Muscle layer of colon (tissue), 2 donors: ENCODE data around the gene WSB1.
"Not testable (repeated sequence)": the region's sequence is repeated elsewhere in the genome, so short reads cannot be mapped to it uniquely, and the experiment has no call there.

ENCODE experiments used
- H3K27ac ChIP-seq: one replicate; pipeline ENCODE4 v1.7.0; 2013; ENCODE audit warnings: low read depth, mild to moderate bottlenecking, low read length, moderate library complexity
- H3K27me3 ChIP-seq, 2 donors: one replicate each; pipeline ENCODE4 v1.7.0; 2013; ENCODE audit warnings: low read length in 2 of 2, mild to moderate bottlenecking in 2 of 2; ENCODE audit not compliant: insufficient read depth in 2 of 2, control insufficient read depth in 1 of 2
- H3K36me3 ChIP-seq: one replicate; pipeline ENCODE4 v1.7.0; 2013; ENCODE audit warnings: mild to moderate bottlenecking, low read length; ENCODE audit not compliant: insufficient read depth
- H3K4me1 ChIP-seq: one replicate; pipeline ENCODE4 v1.7.0; 2013; ENCODE audit warnings: mild to moderate bottlenecking, low read length; ENCODE audit not compliant: insufficient read depth
- H3K4me3 ChIP-seq, 2 donors: one replicate each; pipeline ENCODE4 v1.7.0; 2013; ENCODE audit warnings: low read length in 2 of 2, low read depth in 1 of 2, mild to moderate bottlenecking in 1 of 2, moderate library complexity in 1 of 2
- H3K9ac ChIP-seq: one replicate; pipeline ENCODE4 v1.7.0; 2013; ENCODE audit warnings: low read length
- H3K9me3 ChIP-seq: one replicate; pipeline ENCODE4 v1.7.0; 2013; ENCODE audit warnings: mild to moderate bottlenecking, low read length
- donor health status: abdominal sarcoma.
- donor health status: Adenocarcinoma of cecum.

The WSB1 gene

GRCh38 chr17:27259356-27259755, 34.6 kb upstream of the WSB1 start:
- no peak overlapping the region for H3K9ac ChIP-seq
- no peak overlapping the region for H3K4me3 ChIP-seq
- H3K27ac ChIP-seq: no peak overlapping the region
- H3K27me3 ChIP-seq: no peaks in the 10 kb centered on the region
- H3K9me3 ChIP-seq: no peaks in the 10 kb centered on the region
- H3K4me1 ChIP-seq: peaks cover 14% of the 10 kb centered on the region
- no peaks in the 10 kb centered on the region for H3K36me3 ChIP-seq

- Histone ChIP-seq H3K4me3 (no peak overlapping the region), H3K36me3 (no peaks in the 10 kb centered on the region), H3K9ac (no peak overlapping the region), H3K27me3 (no peaks in the 10 kb centered on the region), H3K27ac (no peak overlapping the region), H3K9me3 (no peaks in the 10 kb centered on the region), H3K4me1 (no peaks in the 10 kb centered on the region)
Observed at GRCh38 chr17:27263386-27263785, 30.5 kb upstream of the WSB1 start.

- no peaks in the 10 kb centered on the region for H3K36me3 ChIP-seq
- no peaks in the 10 kb centered on the region for H3K4me1 ChIP-seq
- H3K4me3 ChIP-seq: no peak overlapping the region
- H3K9ac ChIP-seq: no peak overlapping the region
- no peaks in the 10 kb centered on the region for H3K9me3 ChIP-seq
- no peak overlapping the region for H3K27ac ChIP-seq
- H3K27me3 ChIP-seq: no peaks in the 10 kb centered on the region
Observed at GRCh38 chr17:27264068-27264812, 29.7 kb upstream of the WSB1 start.

- H3K36me3 ChIP-seq: no peaks in the 10 kb centered on the region
- no peak overlapping the region for H3K4me3 ChIP-seq
- no peaks in the 10 kb centered on the region for H3K9me3 ChIP-seq
- no peaks in the 10 kb centered on the region for H3K27me3 ChIP-seq
- no peak overlapping the region for H3K9ac ChIP-seq
- H3K4me1 ChIP-seq: no peaks in the 10 kb centered on the region
- H3K27ac ChIP-seq: no peak overlapping the region
Observed at GRCh38 chr17:27265333-27265732, 28.6 kb upstream of the WSB1 start.

- H3K9me3 ChIP-seq: no peaks in the 10 kb centered on the region
- H3K9ac ChIP-seq: no peak overlapping the region
- H3K36me3 ChIP-seq: no peaks in the 10 kb centered on the region
- no peaks in the 10 kb centered on the region for H3K27me3 ChIP-seq
- H3K4me1 ChIP-seq: no peaks in the 10 kb centered on the region
- no peak overlapping the region for H3K27ac ChIP-seq
- no peak overlapping the region for H3K4me3 ChIP-seq
Observed at GRCh38 chr17:27266228-27266627, 27.7 kb upstream of the WSB1 start.

GRCh38 chr17:27268394-27269085, 25.4 kb upstream of the WSB1 start:
- Histone ChIP-seq H3K4me1 (no peaks in the 10 kb centered on the region), H3K27ac (no peak overlapping the region), H3K36me3 (no peaks in the 10 kb centered on the region), H3K4me3 (no peak overlapping the region), H3K9ac (no peak overlapping the region), H3K9me3 (no peaks in the 10 kb centered on the region), H3K27me3 (no peaks in the 10 kb centered on the region)

GRCh38 chr17:27269201-27269600, 24.7 kb upstream of the WSB1 start:
- no peak overlapping the region for H3K27ac ChIP-seq
- H3K9me3 ChIP-seq: no peaks in the 10 kb centered on the region
- H3K4me1 ChIP-seq: no peaks in the 10 kb centered on the region
- no peaks in the 10 kb centered on the region for H3K36me3 ChIP-seq
- H3K27me3 ChIP-seq: no peaks in the 10 kb centered on the region
- H3K9ac ChIP-seq: no peak overlapping the region
- H3K4me3 ChIP-seq: no peak overlapping the region

GRCh38 chr17:27269974-27270373, 23.9 kb upstream of the WSB1 start:
- Histone ChIP-seq H3K27me3 (no peaks in the 10 kb centered on the region), H3K4me3 (no peak overlapping the region), H3K9ac (no peak overlapping the region), H3K36me3 (no peaks in the 10 kb centered on the region), H3K27ac (no peak overlapping the region), H3K9me3 (no peaks in the 10 kb centered on the region), H3K4me1 (no peaks in the 10 kb centered on the region)

GRCh38 chr17:27276653-27277156, 17.2 kb upstream of the WSB1 start:
- no peaks in the 10 kb centered on the region for H3K9me3 ChIP-seq
- H3K9ac ChIP-seq: no peak overlapping the region
- no peaks in the 10 kb centered on the region for H3K27me3 ChIP-seq
- H3K36me3 ChIP-seq: no peaks in the 10 kb centered on the region
- no peak overlapping the region for H3K27ac ChIP-seq
- no peaks in the 10 kb centered on the region for H3K4me1 ChIP-seq
- no peak overlapping the region for H3K4me3 ChIP-seq

GRCh38 chr17:27279132-27279531, 14.8 kb upstream of the WSB1 start:
- H3K9me3 ChIP-seq, H3K4me3 ChIP-seq, H3K27me3 ChIP-seq, H3K36me3 ChIP-seq, H3K27ac ChIP-seq, H3K9ac ChIP-seq, H3K4me1 ChIP-seq: not testable (repeated sequence)

- Histone ChIP-seq H3K27me3 (no peaks in the 10 kb centered on the region), H3K4me1 (no peaks in the 10 kb centered on the region), H3K4me3 (no peak overlapping the region), H3K27ac (no peak overlapping the region), H3K9ac (no peak overlapping the region), H3K9me3 (no peaks in the 10 kb centered on the region), H3K36me3 (no peaks in the 10 kb centered on the region)
Observed at GRCh38 chr17:27280527-27280926, 13.4 kb upstream of the WSB1 start.

- no peak overlapping the region for H3K9ac ChIP-seq
- H3K4me3 ChIP-seq: no peak overlapping the region
- no peak overlapping the region for H3K27ac ChIP-seq
- no peaks in the 10 kb centered on the region for H3K27me3 ChIP-seq
- H3K9me3 ChIP-seq: no peaks in the 10 kb centered on the region
- H3K36me3 ChIP-seq: no peaks in the 10 kb centered on the region
- no peaks in the 10 kb centered on the region for H3K4me1 ChIP-seq
Observed at GRCh38 chr17:27281438-27281837, 12.5 kb upstream of the WSB1 start.
